Endodermal cell (in vitro differentiated cells): ENCODE measurements around the gene INTS6. TPM values are rescaled to one million over a fixed set of nuclear protein-coding genes. Genes with fewer than 3 reads are reported as not detected.

ENCODE experiments used
- DNase-seq: peaks from one replicate; pipeline ENCODE4 v3.0.0-alpha.2; 2017
- H3K27ac ChIP-seq: 2 replicates; pipeline ENCODE4 v1.5.1; 2013; ENCODE audit warnings: mild to moderate bottlenecking, low read depth, low read length, moderate library complexity
- H3K27me3 ChIP-seq: 2 replicates; pipeline ENCODE4 v1.6.1; 2013; ENCODE audit warnings: mild to moderate bottlenecking, low read length, moderate library complexity; ENCODE audit not compliant: insufficient read depth, control insufficient read depth, poor library complexity, severe bottlenecking
- H3K36me3 ChIP-seq: 2 replicates; pipeline ENCODE4 v1.7.0; 2013; ENCODE audit warnings: mild to moderate bottlenecking, low read length, moderate library complexity; ENCODE audit not compliant: control insufficient read depth, insufficient read depth
- H3K4me1 ChIP-seq: one replicate; pipeline ENCODE4 v1.7.0; 2013; ENCODE audit warnings: low read length; ENCODE audit not compliant: control insufficient read depth, insufficient read depth
- H3K4me3 ChIP-seq: 2 replicates; pipeline ENCODE4 v1.5.1; 2013; ENCODE audit warnings: mild to moderate bottlenecking, low read length, moderate library complexity
- H3K9ac ChIP-seq: 2 replicates; pipeline ENCODE4 v1.6.1; 2013; ENCODE audit warnings: mild to moderate bottlenecking, low read length, moderate library complexity; ENCODE audit not compliant: poor library complexity, severe bottlenecking; ENCODE audit errors: extremely low read depth
- H3K9me3 ChIP-seq: 2 replicates; pipeline ENCODE4 v1.6.1; 2013; ENCODE audit warnings: mild to moderate bottlenecking, low read length, moderate library complexity; ENCODE audit not compliant: control insufficient read depth
- H3K27ac Mint-ChIP-seq: 2 replicates; pipeline ENCODE4 v1.8.0; 2020; ENCODE audit warnings: mixed read lengths
- H3K27me3 Mint-ChIP-seq: 2 replicates; pipeline ENCODE4 v1.8.0; 2021; ENCODE audit warnings: mild to moderate bottlenecking, mixed read lengths; ENCODE audit not compliant: insufficient read depth
- H3K36me3 Mint-ChIP-seq: 2 replicates; pipeline ENCODE4 v1.8.0; 2020; ENCODE audit warnings: low read depth, mixed read lengths
- H3K4me1 Mint-ChIP-seq: 2 replicates; pipeline ENCODE4 v1.8.0; 2020; ENCODE audit warnings: mixed read lengths
- H3K4me3 Mint-ChIP-seq: 2 replicates; pipeline ENCODE4 v1.8.0; 2020; ENCODE audit warnings: mild to moderate bottlenecking, moderate library complexity, mixed read lengths
- H3K9me3 Mint-ChIP-seq: 2 replicates; pipeline ENCODE4 v1.8.0; 2020; ENCODE audit warnings: mild to moderate bottlenecking, mixed read lengths
- WGBS, 2 experiments: methylation state at CpG; one replicate each; pipeline versions ENCODE4 v1.1.5 to v1.1.7; 2013; ENCODE audit warnings: missing lambda C conversion rate in 2 of 2, mixed read lengths in 1 of 2; ENCODE audit not compliant: insufficient coverage in 1 of 2, insufficient read length in 1 of 2; 5-methylcytosine and 5-hydroxymethylcytosine counted together
- total RNA-seq, 2 donors: library from RNA; stranded (reverse); fragmentation: NEBNext Ultra II Directional in 1 of 2; extraction: Animal tissue kit (Norgen Biotek cat#: 25700) in 1 of 2; gene quantifications; 2 replicates in 1 of 2; 3 replicates in 1 of 2; pipeline ENCODE4 v1.2.1, GENCODE V29; 2021
- TF ChIP-seq, protein P1 (sequence below): fragments of 200-600 bp; sonication (generic); conservative IDR thresholded peaks from 2 replicates; pipeline ENCODE4 v1.5.0; 2021; ENCODE audit warnings: antibody characterized with exemption, mild to moderate bottlenecking

The INTS6 gene
- total RNA-seq, 2 donors from 2014 or later: 42.4 to 62.1 TPM

GRCh38 chr13:51501096-51501495 is 48.3 kb upstream of the INTS6 start:
- H3K27ac ChIP-seq: no peak overlapping the region
- H3K9ac ChIP-seq: no peak overlapping the region
- no peak for DNase-seq
- no peaks in the 10 kb centered on the region for H3K4me1 Mint-ChIP-seq
- H3K4me1 ChIP-seq: no peaks in the 10 kb centered on the region
- H3K36me3 Mint-ChIP-seq: no peaks in the 10 kb centered on the region
- peaks cover 3% of the 10 kb centered on the region for H3K27me3 Mint-ChIP-seq
- no peaks in the 10 kb centered on the region for H3K9me3 Mint-ChIP-seq
- no peak overlapping the region for H3K4me3 ChIP-seq
- H3K4me3 Mint-ChIP-seq: no peak overlapping the region
- H3K36me3 ChIP-seq: no peaks in the 10 kb centered on the region
- no peak overlapping the region for H3K27ac Mint-ChIP-seq
- TF ChIP-seq, protein P1, sequence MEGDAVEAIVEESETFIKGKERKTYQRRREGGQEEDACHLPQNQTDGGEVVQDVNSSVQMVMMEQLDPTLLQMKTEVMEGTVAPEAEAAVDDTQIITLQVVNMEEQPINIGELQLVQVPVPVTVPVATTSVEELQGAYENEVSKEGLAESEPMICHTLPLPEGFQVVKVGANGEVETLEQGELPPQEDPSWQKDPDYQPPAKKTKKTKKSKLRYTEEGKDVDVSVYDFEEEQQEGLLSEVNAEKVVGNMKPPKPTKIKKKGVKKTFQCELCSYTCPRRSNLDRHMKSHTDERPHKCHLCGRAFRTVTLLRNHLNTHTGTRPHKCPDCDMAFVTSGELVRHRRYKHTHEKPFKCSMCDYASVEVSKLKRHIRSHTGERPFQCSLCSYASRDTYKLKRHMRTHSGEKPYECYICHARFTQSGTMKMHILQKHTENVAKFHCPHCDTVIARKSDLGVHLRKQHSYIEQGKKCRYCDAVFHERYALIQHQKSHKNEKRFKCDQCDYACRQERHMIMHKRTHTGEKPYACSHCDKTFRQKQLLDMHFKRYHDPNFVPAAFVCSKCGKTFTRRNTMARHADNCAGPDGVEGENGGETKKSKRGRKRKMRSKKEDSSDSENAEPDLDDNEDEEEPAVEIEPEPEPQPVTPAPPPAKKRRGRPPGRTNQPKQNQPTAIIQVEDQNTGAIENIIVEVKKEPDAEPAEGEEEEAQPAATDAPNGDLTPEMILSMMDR: no peak
- H3K27me3 ChIP-seq: no peaks in the 10 kb centered on the region
- 93 to 98% methylated on average over 3 to 4 of the region's 4 CpGs for WGBS, 2 experiments
- no peaks in the 10 kb centered on the region for H3K9me3 ChIP-seq

DNA sequence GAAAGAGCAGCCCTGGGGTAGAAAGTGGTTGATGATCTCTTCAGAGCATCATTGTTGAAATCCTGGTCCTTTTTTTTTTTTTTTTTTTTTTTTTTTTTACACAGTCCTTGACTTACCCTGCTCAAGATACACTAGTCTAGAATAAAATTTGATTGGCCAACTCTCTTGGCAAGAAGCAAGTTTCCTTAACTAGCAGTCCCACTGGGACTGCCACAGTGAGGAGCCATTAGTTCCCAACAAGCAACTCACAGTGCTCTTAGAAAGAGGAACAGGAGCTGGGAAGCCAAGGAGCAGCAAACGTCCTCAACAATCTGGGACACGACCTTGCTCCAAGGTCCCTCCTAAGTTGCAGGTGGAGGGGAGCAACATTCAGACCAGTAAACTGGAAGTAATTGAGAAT is 47.9 kb upstream of the INTS6 start:
- Mint-ChIP-seq H3K9me3 (no peaks in the 10 kb centered on the region), H3K4me3 (no peak overlapping the region), H3K4me1 (no peaks in the 10 kb centered on the region), H3K36me3 (no peaks in the 10 kb centered on the region), H3K27ac (no peak overlapping the region), H3K27me3 (peaks cover 3% of the 10 kb centered on the region)
- TF ChIP-seq, protein P1: no peak
- no peak overlapping the region for H3K4me3 ChIP-seq
- no peaks in the 10 kb centered on the region for H3K4me1 ChIP-seq
- 68% methylated on average over 2 of the region's 2 CpGs; no CpG with 5 or more reads in 1 of the 2 experiments for WGBS, 2 experiments
- no peaks in the 10 kb centered on the region for H3K27me3 ChIP-seq
- DNase-seq: no peak
- no peaks in the 10 kb centered on the region for H3K9me3 ChIP-seq
- no peak overlapping the region for H3K27ac ChIP-seq
- no peak overlapping the region for H3K9ac ChIP-seq
- no peaks in the 10 kb centered on the region for H3K36me3 ChIP-seq

DNA sequence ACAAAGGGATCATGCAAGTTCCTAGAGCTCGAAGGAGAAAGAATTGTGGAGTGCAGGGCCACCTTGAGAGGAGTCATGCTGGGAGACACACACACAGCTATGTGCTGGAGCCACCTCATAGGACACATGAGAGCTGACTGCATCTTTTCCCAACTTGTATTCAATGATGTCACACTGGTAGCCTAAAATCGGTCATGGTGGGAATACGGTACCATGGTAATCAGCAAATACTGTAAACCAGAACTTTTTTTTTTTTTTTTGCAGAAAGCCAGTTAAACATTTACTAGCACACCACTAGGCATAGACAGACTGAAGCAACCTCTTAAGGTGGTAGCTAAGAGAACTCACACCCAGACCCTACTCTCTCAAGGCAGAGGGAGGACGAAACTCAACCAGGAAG is 47.0 kb upstream of the INTS6 start:
- H3K36me3 Mint-ChIP-seq: no peaks in the 10 kb centered on the region
- peaks cover 3% of the 10 kb centered on the region for H3K27me3 Mint-ChIP-seq
- no peak overlapping the region for H3K4me3 Mint-ChIP-seq
- no peaks in the 10 kb centered on the region for H3K9me3 ChIP-seq
- H3K9ac ChIP-seq: no peak overlapping the region
- TF ChIP-seq, protein P1: no peak
- DNase-seq: no peak
- no peaks in the 10 kb centered on the region for H3K4me1 Mint-ChIP-seq
- no peaks in the 10 kb centered on the region for H3K27me3 ChIP-seq
- no peaks in the 10 kb centered on the region for H3K9me3 Mint-ChIP-seq
- H3K27ac Mint-ChIP-seq: no peak overlapping the region
- no peaks in the 10 kb centered on the region for H3K36me3 ChIP-seq
- WGBS, 2 experiments: 89 to 92% methylated on average over 1 to 4 of the region's 4 CpGs
- H3K4me1 ChIP-seq: no peaks in the 10 kb centered on the region
- no peak overlapping the region for H3K4me3 ChIP-seq
- H3K27ac ChIP-seq: no peak overlapping the region
